IPS-20b (cell line): ENCODE measurements around the gene EDN3.

Experiments
- H3K27ac ChIP-seq: one replicate; pipeline ENCODE4 v1.5.1; 2013; ENCODE audit warnings: low read length
- H3K27me3 ChIP-seq: 2 replicates; pipeline ENCODE4 v1.6.1; 2013; ENCODE audit warnings: mild to moderate bottlenecking, low read length, inconsistent platforms; ENCODE audit not compliant: insufficient read depth
- H3K36me3 ChIP-seq: 2 replicates; pipeline ENCODE4 v1.6.1; 2013; ENCODE audit warnings: low read depth, mild to moderate bottlenecking, inconsistent platforms, low read length, moderate library complexity; ENCODE audit not compliant: insufficient read depth
- H3K4me1 ChIP-seq: 2 replicates; pipeline ENCODE4 v1.6.1; 2013; ENCODE audit warnings: mild to moderate bottlenecking, control low read depth, inconsistent platforms, low read length, moderate library complexity; ENCODE audit not compliant: insufficient read depth
- H3K4me3 ChIP-seq: 2 replicates; pipeline ENCODE4 v1.5.1; 2013; ENCODE audit warnings: mild to moderate bottlenecking, low read length, inconsistent platforms
- H3K9ac ChIP-seq: 2 replicates; pipeline ENCODE4 v1.6.1; 2013; ENCODE audit warnings: low read depth, mild to moderate bottlenecking, inconsistent platforms, low read length, moderate library complexity
- H3K9me3 ChIP-seq: 2 replicates; pipeline ENCODE4 v1.6.1; 2013; ENCODE audit warnings: mild to moderate bottlenecking, low read depth, low read length, inconsistent platforms; ENCODE audit not compliant: insufficient read depth

The EDN3 gene

GRCh38 chr20:59375541-59375940 lies 75.1 kb downstream of the EDN3 start:
- H3K36me3 ChIP-seq: no peaks in the 10 kb centered on the region
- H3K4me1 ChIP-seq: no peaks in the 10 kb centered on the region
- no peak overlapping the region for H3K4me3 ChIP-seq
- no peak overlapping the region for H3K9ac ChIP-seq
- no peaks in the 10 kb centered on the region for H3K9me3 ChIP-seq
- H3K27ac ChIP-seq: no peak overlapping the region
- H3K27me3 ChIP-seq: peaks cover 8% of the 10 kb centered on the region; the same call in 1 of the 2 replicates
